Measurements from ENCODE around the gene CD86.
"Not testable (repeated sequence)": the region's sequence is repeated elsewhere in the genome, so short reads cannot be mapped to it uniquely, and the experiment has no call there.

The CD86 gene

GRCh38 chr3:122151480-122151879, 96.3 kb downstream of the CD86 start:
- no peak for DNase-seq (ENCODE audit: low spot score)

GRCh38 chr3:122164983-122165382, 109.8 kb downstream of the CD86 start:
- not testable (repeated sequence) for DNase-seq (ENCODE audit: low spot score)

GRCh38 chr3:122167630-122168029, 112.5 kb downstream of the CD86 start:
- no peak for DNase-seq (ENCODE audit: low spot score)

- DNase-seq (ENCODE audit: low spot score) = no peak
These were observed 112.9 kb downstream of the CD86 start for GRCh38 chr3:122168044-122168443.

- no peak for DNase-seq (ENCODE audit: low spot score)
These were observed 114.7 kb downstream of the CD86 start for GRCh38 chr3:122169911-122170310.
